SK-N-SH treated with all-trans-retinoic acid at 6 μM for 48 hours (cell line): ENCODE measurements around the gene PLA2G2F.

Experiments
- ATAC-seq: fragments of 200-7000 bp; cut with Tn5 transposase; 3 replicates; pipeline ENCODE4 v1.9.1; 2020; ENCODE audit warnings: mild to moderate bottlenecking, moderate library complexity
- ARNTL ChIP-seq: fragments of 450-650 bp; formaldehyde crosslinking; IDR thresholded peaks from 2 replicates; pipeline ENCODE4 v1.5.0; 2020; ENCODE audit warnings: low read depth, mild to moderate bottlenecking, moderate library complexity, borderline replicate concordance
- BACH2 ChIP-seq: fragments of 250-450 bp; sonication (Bioruptor Pico); IDR thresholded peaks from 2 replicates; pipeline ENCODE4 v1.9.0; 2021; ENCODE audit warnings: mild to moderate bottlenecking, borderline replicate concordance
- CREB5 ChIP-seq: fragments of 250-450 bp; sonication (Bioruptor Pico); IDR thresholded peaks from 2 replicates; pipeline ENCODE4 v1.5.1; 2020; ENCODE audit warnings: low read depth, mild to moderate bottlenecking, moderate library complexity
- CSDC2 ChIP-seq: fragments of 250-450 bp; sonication (Bioruptor Pico); IDR thresholded peaks from 2 replicates; pipeline ENCODE4 v1.5.0; 2020; ENCODE audit warnings: mild to moderate bottlenecking, moderate library complexity
- ESRRG ChIP-seq: fragments of 250-450 bp; sonication (Bioruptor Pico); IDR thresholded peaks from 2 replicates; pipeline ENCODE4 v1.6.1; 2021; ENCODE audit warnings: mild to moderate bottlenecking
- ISL1 ChIP-seq: fragments of 250-450 bp; sonication (Bioruptor Pico); IDR thresholded peaks from 2 replicates; pipeline ENCODE4 v2.1.2; 2022; ENCODE audit warnings: mild to moderate bottlenecking, moderate library complexity
- OSR1 ChIP-seq: fragments of 250-450 bp; sonication (Bioruptor Pico); IDR thresholded peaks from 2 replicates; pipeline ENCODE4 v1.8.0; 2022; ENCODE audit warnings: moderate library complexity, mild to moderate bottlenecking, inconsistent platforms
- PATZ1 ChIP-seq: fragments of 250-450 bp; sonication (Bioruptor Pico); IDR thresholded peaks from 2 replicates; pipeline ENCODE4 v1.8.0; 2020; ENCODE audit warnings: mild to moderate bottlenecking, moderate library complexity, borderline replicate concordance
- POU6F1 ChIP-seq: fragments of 250-450 bp; sonication (Bioruptor Pico); IDR thresholded peaks from 2 replicates; pipeline ENCODE4 v1.8.0; 2021; ENCODE audit warnings: low read depth, mild to moderate bottlenecking, moderate library complexity, borderline replicate concordance
- PPARA ChIP-seq: fragments of 250-450 bp; sonication (Bioruptor Pico); IDR thresholded peaks from 2 replicates; pipeline ENCODE4 v1.5.0; 2020; ENCODE audit warnings: mild to moderate bottlenecking, borderline replicate concordance
- RARB ChIP-seq: fragments of 250-450 bp; sonication (Bioruptor Pico); IDR thresholded peaks from 2 replicates; pipeline ENCODE4 v1.8.0; 2021; ENCODE audit warnings: mild to moderate bottlenecking, moderate library complexity
- SNAI2 ChIP-seq: fragments of 250-450 bp; sonication (Bioruptor Pico); IDR thresholded peaks from 2 replicates; pipeline ENCODE4 v1.5.0; 2020; ENCODE audit warnings: mild to moderate bottlenecking, moderate library complexity
- TCF4 ChIP-seq: fragments of 250-450 bp; sonication (Bioruptor Pico); IDR thresholded peaks from 2 replicates; pipeline ENCODE4 v1.8.0; 2021; ENCODE audit warnings: mild to moderate bottlenecking, moderate library complexity, borderline replicate concordance
- TOX ChIP-seq: fragments of 250-450 bp; sonication (Bioruptor Pico); IDR thresholded peaks from 2 replicates; pipeline ENCODE4 v1.8.0; 2021; ENCODE audit warnings: mild to moderate bottlenecking, moderate library complexity, borderline replicate concordance
- ZC3H10 ChIP-seq: fragments of 250-450 bp; sonication (Bioruptor Pico); IDR thresholded peaks from 2 replicates; pipeline ENCODE4 v1.5.1; 2021; ENCODE audit warnings: mild to moderate bottlenecking, moderate library complexity
- ZFP30 ChIP-seq: fragments of 450-650 bp; formaldehyde crosslinking; IDR thresholded peaks from 2 replicates; pipeline ENCODE4 v1.5.0; 2022; ENCODE audit warnings: mild to moderate bottlenecking, moderate library complexity
- ZNF565 ChIP-seq: fragments of 450-650 bp; formaldehyde crosslinking; conservative IDR thresholded peaks from 2 replicates; pipeline ENCODE4 v1.5.0; 2020; ENCODE audit warnings: low read depth, mild to moderate bottlenecking, moderate library complexity
- ZNF70 ChIP-seq: fragments of 450-650 bp; formaldehyde crosslinking; IDR thresholded peaks from 2 replicates; pipeline ENCODE4 v1.5.0; 2020; ENCODE audit warnings: mild to moderate bottlenecking, moderate library complexity
- ZNF8 ChIP-seq: fragments of 450-650 bp; formaldehyde crosslinking; IDR thresholded peaks from 2 replicates; pipeline ENCODE4 v1.5.0; 2020; ENCODE audit warnings: mild to moderate bottlenecking, moderate library complexity

PLA2G2F gene

GRCh38 chr1:20096840-20097447 is 42.2 kb upstream of the PLA2G2F start:
- no peak for TF ChIP-seq ZFP30
- no peak for TF ChIP-seq CSDC2 (CRISPR knock-in tag)
- TF ChIP-seq ZNF8, result no peak
- TF ChIP-seq BACH2 (CRISPR knock-in tag), result no peak
- TF ChIP-seq PATZ1 (CRISPR knock-in tag), result no peak
- no peak for TF ChIP-seq TOX
- no peak for TF ChIP-seq ARNTL (CRISPR knock-in tag)
- no peak for TF ChIP-seq ZC3H10 (CRISPR knock-in tag)
- no peak for TF ChIP-seq CREB5 (CRISPR knock-in tag)
- TF ChIP-seq TCF4 (CRISPR knock-in tag), result no peak
- no peak for TF ChIP-seq ZNF70 (CRISPR knock-in tag)
- no peak for ATAC-seq

GRCh38 chr1:20099533-20099932 is 39.6 kb upstream of the PLA2G2F start:
- no peak for ATAC-seq

GRCh38 chr1:20100632-20101355 is 38.3 kb upstream of the PLA2G2F start:
- ATAC-seq, result peak; percentile 89
- no peak for TF ChIP-seq PPARA (CRISPR knock-in tag)

More at GRCh38 chr1:20099533-20099932, 39.6 kb upstream of the PLA2G2F start:
- no peak for TF ChIP-seq TOX
- no peak for TF ChIP-seq ISL1 (CRISPR knock-in tag)
- TF ChIP-seq RARB (CRISPR knock-in tag), result no peak
- no peak for TF ChIP-seq SNAI2 (CRISPR knock-in tag)
- TF ChIP-seq ZNF565, result no peak
- TF ChIP-seq PPARA (CRISPR knock-in tag), result no peak
- no peak for TF ChIP-seq ZFP30
- TF ChIP-seq ARNTL (CRISPR knock-in tag), result no peak
- no peak for TF ChIP-seq POU6F1 (CRISPR knock-in tag)
- no peak for TF ChIP-seq ESRRG (CRISPR knock-in tag)

- no peak for ATAC-seq
- TF ChIP-seq CSDC2 (CRISPR knock-in tag) (no peak), BACH2 (CRISPR knock-in tag) (no peak), ESRRG (CRISPR knock-in tag) (no peak), CREB5 (CRISPR knock-in tag) (no peak)
- TF ChIP-seq, all 23 proteins: peak for 0
These were observed 36.2 kb upstream of the PLA2G2F start for GRCh38 chr1:20102875-20103274.

- TF ChIP-seq OSR1 (CRISPR knock-in tag) (no peak), CREB5 (CRISPR knock-in tag) (no peak), ISL1 (CRISPR knock-in tag) (peak; percentile 27; the same call in 1 of the 2 replicates)
- TF ChIP-seq, all 23 proteins: peak for 1
- no peak for ATAC-seq
These were observed 33.3 kb upstream of the PLA2G2F start for GRCh38 chr1:20105856-20106255.
